Calu3 (cell line): ENCODE data around the gene TKTL1. TPM values are rescaled to one million over a fixed set of nuclear protein-coding genes. Genes with fewer than 3 reads are reported as not detected.
A peak's percentile ranks its signal among the peaks of the same experiment; 100 is the strongest.

Source experiments
- BruUV-seq: library from RNA; stranded (reverse); fragments of 400-500 nt; replicated peaks from 2 replicates; lab custom pipeline; 2021; lab: Mats Ljungman, UMichigan
- CTCF ChIA-PET: fragments of 300-600 bp; sonication (Branson Sonifier 250); formaldehyde crosslinking; loops from one replicate; lab custom pipeline; 2022; ENCODE audit warnings: antibody characterized with exemption; lab: Charles Lee
- DNase-seq: peaks from one replicate; pipeline ENCODE4 v3.0.0; 2022
- H3K27ac Mint-ChIP-seq: one replicate; pipeline ENCODE4 v1.8.0; 2022; ENCODE audit warnings: mixed read lengths; ENCODE audit not compliant: unreplicated experiment
- H3K27me3 Mint-ChIP-seq: one replicate; pipeline ENCODE4 v1.8.0; 2022; ENCODE audit warnings: mixed read lengths; ENCODE audit not compliant: unreplicated experiment
- H3K36me3 Mint-ChIP-seq: one replicate; pipeline ENCODE4 v1.8.0; 2022; ENCODE audit warnings: mild to moderate bottlenecking, moderate library complexity, mixed read lengths; ENCODE audit not compliant: insufficient read depth, unreplicated experiment
- H3K4me1 Mint-ChIP-seq: one replicate; pipeline ENCODE4 v1.8.0; 2022; ENCODE audit warnings: mild to moderate bottlenecking, low read depth, mixed read lengths; ENCODE audit not compliant: unreplicated experiment
- H3K4me3 Mint-ChIP-seq: one replicate; pipeline ENCODE4 v1.8.0; 2022; ENCODE audit warnings: mild to moderate bottlenecking, low read depth, moderate library complexity, mixed read lengths; ENCODE audit not compliant: unreplicated experiment
- H3K9me3 Mint-ChIP-seq: one replicate; pipeline ENCODE4 v1.8.0; 2022; ENCODE audit warnings: low read depth, mixed read lengths; ENCODE audit not compliant: unreplicated experiment
- intact Hi-C: fragments of 100-400 bp; cut with micrococcal nuclease; formaldehyde crosslinking; loops from one replicate; pipeline ENCODE4 v1.10.0; 2022; ENCODE audit not compliant: unreplicated experiment
- total RNA-seq: library from RNA; stranded (reverse); gene quantifications from 2 replicates; pipeline ENCODE4 v1.2.3, GENCODE V29; 2022
- TF ChIP-seq, protein P1 (sequence below): fragments of 200-600 bp; IDR thresholded peaks from one replicate; pipeline ENCODE4 v1.8.0; 2022; ENCODE audit warnings: antibody characterized with exemption; ENCODE audit not compliant: unreplicated experiment

TKTL1 gene
- total RNA-seq, 1 experiment from 2014 or later: not detected

DNA sequence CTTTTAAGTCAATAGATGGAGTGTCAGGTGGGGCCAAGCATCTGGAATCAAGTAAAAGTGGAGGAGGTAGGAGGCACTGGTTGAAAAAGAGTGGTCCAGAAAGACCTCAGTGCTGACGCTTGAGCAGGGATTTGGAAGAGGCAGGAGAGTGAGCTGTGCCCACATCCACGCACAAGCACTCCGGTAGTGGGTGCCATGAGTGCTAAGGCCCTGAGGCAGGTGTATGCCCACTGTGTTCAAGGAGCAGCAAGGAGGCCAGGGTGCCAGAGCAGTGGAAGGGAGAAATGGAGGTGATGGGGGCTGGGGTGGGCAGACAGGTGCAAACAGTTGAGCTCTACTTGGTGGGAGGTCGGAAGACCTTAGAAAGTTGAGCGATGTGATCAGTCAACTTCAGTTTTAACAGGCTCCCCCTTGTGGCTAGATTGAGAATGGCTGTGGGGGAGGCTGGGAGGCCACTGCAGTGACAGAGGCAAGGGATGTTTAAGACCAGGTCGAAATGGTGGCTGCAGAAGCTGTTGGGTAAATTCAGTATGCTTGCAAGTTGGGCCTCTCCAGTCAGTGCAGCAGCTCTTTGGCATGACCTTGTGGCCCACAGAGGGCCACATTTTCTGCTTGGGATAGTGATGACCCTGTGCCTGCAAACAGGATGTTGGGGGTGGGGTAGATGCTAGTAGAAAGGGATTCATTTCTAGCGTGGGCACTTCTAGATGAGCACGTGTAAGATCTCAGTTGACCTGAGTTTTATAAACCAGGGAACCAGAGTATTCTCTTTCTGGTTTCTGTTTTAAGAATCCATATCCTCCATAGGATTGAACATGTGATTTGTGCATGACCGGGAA is 12.7 kb downstream of the TKTL1 start:
- H3K36me3 Mint-ChIP-seq: peaks cover 4% of the 10 kb centered on the region
- H3K9me3 Mint-ChIP-seq: no peaks in the 10 kb centered on the region
- peak; percentile 79 for DNase-seq
- CTCF ChIA-PET: interaction anchor here (0.8 kb wide), 1 partner anchor 9 kb away, joined by 3 read pairs; no protein-coding TSS in a partner anchor
- intact Hi-C loops: no loop called here
- H3K27ac Mint-ChIP-seq: no peak overlapping the region
- no TSS peak for BruUV-seq
- TF ChIP-seq, protein P1, sequence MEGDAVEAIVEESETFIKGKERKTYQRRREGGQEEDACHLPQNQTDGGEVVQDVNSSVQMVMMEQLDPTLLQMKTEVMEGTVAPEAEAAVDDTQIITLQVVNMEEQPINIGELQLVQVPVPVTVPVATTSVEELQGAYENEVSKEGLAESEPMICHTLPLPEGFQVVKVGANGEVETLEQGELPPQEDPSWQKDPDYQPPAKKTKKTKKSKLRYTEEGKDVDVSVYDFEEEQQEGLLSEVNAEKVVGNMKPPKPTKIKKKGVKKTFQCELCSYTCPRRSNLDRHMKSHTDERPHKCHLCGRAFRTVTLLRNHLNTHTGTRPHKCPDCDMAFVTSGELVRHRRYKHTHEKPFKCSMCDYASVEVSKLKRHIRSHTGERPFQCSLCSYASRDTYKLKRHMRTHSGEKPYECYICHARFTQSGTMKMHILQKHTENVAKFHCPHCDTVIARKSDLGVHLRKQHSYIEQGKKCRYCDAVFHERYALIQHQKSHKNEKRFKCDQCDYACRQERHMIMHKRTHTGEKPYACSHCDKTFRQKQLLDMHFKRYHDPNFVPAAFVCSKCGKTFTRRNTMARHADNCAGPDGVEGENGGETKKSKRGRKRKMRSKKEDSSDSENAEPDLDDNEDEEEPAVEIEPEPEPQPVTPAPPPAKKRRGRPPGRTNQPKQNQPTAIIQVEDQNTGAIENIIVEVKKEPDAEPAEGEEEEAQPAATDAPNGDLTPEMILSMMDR: peak; percentile 48
- H3K4me1 Mint-ChIP-seq: no peaks in the 10 kb centered on the region
- no peak overlapping the region for H3K4me3 Mint-ChIP-seq
- peaks cover 38% of the 10 kb centered on the region for H3K27me3 Mint-ChIP-seq

DNA sequence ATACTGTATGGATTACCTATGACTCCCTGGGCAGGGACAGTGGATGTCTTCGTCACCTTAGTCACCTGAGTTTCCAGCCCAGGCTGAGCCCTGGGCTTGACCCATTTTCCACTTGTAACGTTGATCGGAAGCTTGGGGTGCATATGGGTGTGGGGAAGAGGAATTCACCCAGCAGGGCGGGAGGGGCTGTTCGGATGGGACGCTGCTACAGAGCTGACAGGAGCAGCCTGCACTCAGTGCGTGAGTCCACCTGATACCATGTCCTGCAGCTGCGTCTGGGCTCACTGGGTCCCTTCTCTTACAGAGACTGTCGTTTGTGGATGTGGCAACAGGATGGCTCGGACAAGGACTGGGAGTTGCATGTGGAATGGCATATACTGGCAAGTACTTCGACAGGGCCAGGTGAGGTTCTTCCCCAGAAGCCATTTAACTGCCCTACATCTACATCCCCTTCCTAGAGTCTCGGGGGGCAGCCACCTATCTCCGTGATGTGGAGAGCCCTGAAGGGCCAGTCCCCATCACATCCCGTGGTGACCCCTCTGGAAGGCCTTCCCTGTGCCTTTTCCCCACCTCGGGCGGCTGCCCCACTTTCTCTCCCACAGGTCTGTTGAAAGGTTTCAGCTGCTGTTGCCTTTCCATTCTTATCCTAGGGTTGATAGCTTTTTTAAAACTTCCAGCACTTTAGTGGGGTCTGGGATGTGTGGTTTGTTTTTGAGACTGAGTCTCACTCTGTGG is 13.6 kb downstream of the TKTL1 start:
- Mint-ChIP-seq H3K9me3 (no peaks in the 10 kb centered on the region), H3K4me3 (no peak overlapping the region), H3K4me1 (no peaks in the 10 kb centered on the region), H3K27ac (no peak overlapping the region), H3K27me3 (peaks cover 38% of the 10 kb centered on the region), H3K36me3 (no peaks in the 10 kb centered on the region)
- intact Hi-C loops: no loop called here
- DNase-seq: no peak
- CTCF ChIA-PET: no interaction called here
- no TSS peak for BruUV-seq
- TF ChIP-seq, protein P1: no peak

DNA sequence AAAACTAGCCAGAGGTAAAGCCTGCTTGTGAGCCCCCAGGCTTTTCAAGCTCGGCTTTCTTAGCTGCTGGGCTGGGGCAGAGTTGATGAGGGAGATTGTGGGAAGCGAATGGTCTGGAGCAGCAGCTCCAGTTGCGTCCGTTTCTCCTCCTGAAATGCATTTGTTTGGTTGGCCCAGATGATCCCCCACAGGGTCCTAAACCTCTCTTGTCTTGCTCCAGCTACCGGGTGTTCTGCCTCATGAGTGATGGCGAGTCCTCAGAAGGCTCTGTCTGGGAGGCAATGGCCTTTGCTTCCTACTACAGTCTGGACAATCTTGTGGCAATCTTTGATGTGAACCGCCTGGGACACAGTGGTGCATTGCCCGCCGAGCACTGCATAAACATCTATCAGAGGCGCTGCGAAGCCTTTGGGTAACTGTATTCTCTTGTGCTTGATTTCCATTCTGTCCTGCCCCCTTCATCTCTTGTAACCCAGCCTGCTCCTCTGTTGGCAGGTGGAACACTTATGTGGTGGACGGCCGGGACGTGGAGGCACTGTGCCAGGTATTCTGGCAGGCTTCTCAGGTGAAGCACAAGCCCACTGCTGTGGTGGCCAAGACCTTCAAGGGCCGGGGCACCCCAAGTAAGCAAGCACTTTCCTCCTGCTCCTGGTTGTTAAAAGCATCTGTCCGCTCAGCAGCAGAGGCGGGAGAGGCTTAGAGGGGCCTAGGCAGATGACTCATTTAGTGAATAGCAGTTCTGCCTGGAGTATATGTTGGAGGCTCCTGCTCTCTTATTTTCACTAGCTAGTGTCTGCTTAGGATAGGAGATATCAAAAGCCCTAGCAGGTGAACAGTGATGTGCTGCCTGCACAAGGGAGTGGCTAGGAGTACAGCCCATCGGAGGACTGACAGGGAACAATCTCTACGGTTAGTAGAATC is 15.3 kb downstream of the TKTL1 start:
- DNase-seq: no peak
- Mint-ChIP-seq H3K9me3 (no peaks in the 10 kb centered on the region), H3K27ac (no peak overlapping the region), H3K36me3 (no peaks in the 10 kb centered on the region), H3K4me1 (no peaks in the 10 kb centered on the region), H3K27me3 (peaks cover 38% of the 10 kb centered on the region), H3K4me3 (no peak overlapping the region)
- TF ChIP-seq, protein P1: no peak
- CTCF ChIA-PET: interaction anchor here (0.7 to 0.8 kb wide), 2 partner anchors 176 to 392 kb away, joined by 3 to 4 read pairs; no protein-coding TSS in a partner anchor
- no TSS peak for BruUV-seq
- intact Hi-C loops: no loop called here

DNA sequence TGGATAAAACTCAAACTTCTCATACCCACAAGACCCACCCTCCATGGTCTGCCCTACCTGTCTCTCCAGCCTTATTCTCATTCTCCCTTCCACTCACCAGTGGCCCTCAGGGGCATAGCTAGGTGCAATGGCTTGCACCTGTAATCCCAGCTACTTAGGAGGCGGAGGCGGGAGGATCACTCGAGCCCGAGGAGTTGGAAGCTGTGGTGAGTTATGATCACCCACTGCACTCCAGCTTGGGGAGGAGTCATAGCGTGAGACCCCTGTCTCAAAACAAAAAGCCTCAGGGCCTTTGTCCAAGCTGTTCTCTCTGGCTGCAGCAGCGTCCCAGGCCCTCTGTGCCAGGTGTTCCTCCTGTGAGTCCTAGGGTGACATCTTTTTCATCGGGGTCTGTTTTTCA is 16.5 kb downstream of the TKTL1 start:
- DNase-seq: no peak
- no TSS peak for BruUV-seq

More for the DNA sequence above, 16.5 kb downstream of the TKTL1 start:
- H3K4me3 Mint-ChIP-seq: no peak overlapping the region
- peaks cover 36% of the 10 kb centered on the region for H3K27me3 Mint-ChIP-seq
- CTCF ChIA-PET: no interaction called here
- H3K4me1 Mint-ChIP-seq: no peaks in the 10 kb centered on the region
- no peak overlapping the region for H3K27ac Mint-ChIP-seq
- intact Hi-C loops: no loop called here
- H3K36me3 Mint-ChIP-seq: no peaks in the 10 kb centered on the region
- TF ChIP-seq, protein P1: no peak
- no peaks in the 10 kb centered on the region for H3K9me3 Mint-ChIP-seq
